ENCODE data around the gene RPL4. TPM values are rescaled to one million over a fixed set of nuclear protein-coding genes. Genes with fewer than 3 reads are reported as not detected.

The RPL4 gene
- total and polyA plus RNA-seq, 2 of the 8 experiments (the other 6 are each of a cell fraction or from before 2014, with no cell fraction given), result 3,950 to 3,973 TPM

- peaks cover 0 to 3% of the 10 kb centered on the region in 2 experiments for H4K20me1 ChIP-seq (replicated peaks in 1 of 2; ENCODE audit: control insufficient read depth in 1 of 2, insufficient read depth in 2 of 2, low read length in 2 of 2)
- 100% methylated on average over 2 of the region's 2 CpGs; no CpG with 5 or more reads in 1 of the 2 experiments for WGBS, 2 experiments (ENCODE audit: extremely low coverage in 1 of 2, insufficient coverage in 1 of 2, insufficient read length in 1 of 2, insufficient replicate concordance in 2 of 2, low coverage in 1 of 2, low lambda C conversion rate in 2 of 2, missing lambda C conversion rate in 1 of 2)
- H2BK15ac ChIP-seq (ENCODE audit: low read length), result no peak overlapping the region
- TF ChIP-seq JUN (IDR thresholded peaks at IDR 0.05; ENCODE audit: low read depth, low read length) (no peak), SIN3A (conservative IDR thresholded peaks at IDR 0.05 in 1 of 2, IDR thresholded peaks at IDR 0.05 in 1 of 2; ENCODE audit: low read depth in 1 of 2, low read length in 2 of 2) (no peak), TCF12 (IDR thresholded peaks at IDR 0.05; ENCODE audit: low read depth, low read length) (no peak), MAFK (IDR thresholded peaks at IDR 0.05; ENCODE audit: low read depth, low read length) (no peak), BCL11A (IDR thresholded peaks at IDR 0.05; ENCODE audit: low read depth in 2 of 2, low read length in 2 of 2) (no peak), MAX (IDR thresholded peaks at IDR 0.05) (no peak), GABPA (IDR thresholded peaks at IDR 0.05; ENCODE audit: borderline replicate concordance, insufficient read depth, low read length) (no peak)
- TF ChIP-seq, protein P1, sequence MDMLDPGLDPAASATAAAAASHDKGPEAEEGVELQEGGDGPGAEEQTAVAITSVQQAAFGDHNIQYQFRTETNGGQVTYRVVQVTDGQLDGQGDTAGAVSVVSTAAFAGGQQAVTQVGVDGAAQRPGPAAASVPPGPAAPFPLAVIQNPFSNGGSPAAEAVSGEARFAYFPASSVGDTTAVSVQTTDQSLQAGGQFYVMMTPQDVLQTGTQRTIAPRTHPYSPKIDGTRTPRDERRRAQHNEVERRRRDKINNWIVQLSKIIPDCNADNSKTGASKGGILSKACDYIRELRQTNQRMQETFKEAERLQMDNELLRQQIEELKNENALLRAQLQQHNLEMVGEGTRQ (IDR thresholded peaks at IDR 0.05; ENCODE audit: low read length), result no peak
- H3K4me3 ChIP-seq (ENCODE audit: extremely low read depth in 1 of 4, insufficient read depth in 2 of 4, low read depth in 3 of 4, low read length in 4 of 4), result no peak overlapping the region
- H3K79me1 ChIP-seq (ENCODE audit: low read depth, low read length), result peaks cover 3% of the 10 kb centered on the region; the same call in 1 of the 2 replicates
- no peak overlapping the region; the same call in 1 of the 2 replicates for H4K8ac ChIP-seq (ENCODE audit: extremely low read depth, insufficient read depth, low read length)
- ChIA-PET CTCF (ENCODE audit: partially characterized antibody) (interaction anchor here (0.6 to 1.0 kb wide), 3 partner anchors 15 to 665 kb away, joined by 3 read pairs; partner anchors contain the start of gene SNAPC5), POLR2A (ENCODE audit: partially characterized antibody) (interaction anchor here (0.6 to 1.4 kb wide), 4 partner anchors 8 to 148 kb away, joined by 3 to 4 read pairs (median 3); no protein-coding TSS in a partner anchor)
- peak overlapping the region; percentile 17; the same call in 1 of the 2 replicates for H3K18ac ChIP-seq (ENCODE audit: extremely low read depth, low read length)
- H2BK12ac ChIP-seq (ENCODE audit: low read depth, low read length), result no peak overlapping the region
- H3K14ac ChIP-seq (ENCODE audit: insufficient read length), result no peak overlapping the region
- H3K56ac ChIP-seq (replicated peaks; ENCODE audit: insufficient read length, low read depth, low read length), result no peak overlapping the region
- no peak overlapping the region for H2BK20ac ChIP-seq (ENCODE audit: low read length)
- H2BK120ac ChIP-seq (replicated peaks; ENCODE audit: low read depth, low read length), result no peak overlapping the region
- no peak for DNase-seq (ENCODE audit: low read depth in 1 of 2, low spot score in 2 of 2)
- H2BK5ac ChIP-seq (ENCODE audit: low read depth, low read length), result peak overlapping the region; percentile 32; the same call in 1 of the 2 replicates
- peak overlapping the region; percentile 37; the same call in 1 of the 2 replicates for H3K27ac ChIP-seq (ENCODE audit: low read depth, low read length)
- H3K79me2 ChIP-seq (ENCODE audit: control insufficient read depth in 1 of 2, insufficient read depth in 2 of 2, low read length in 2 of 2), result peaks cover 0 to 24% of the 10 kb centered on the region in 2 experiments; a peak in 1 of 4 replicates
- H3K4me1 ChIP-seq (replicated peaks in 1 of 4; ENCODE audit: control insufficient read depth in 3 of 4, insufficient read depth in 4 of 4, low read length in 3 of 4), result peaks cover 17 to 49% (median 35%) of the 10 kb centered on the region in 4 experiments
- H4K5ac ChIP-seq (ENCODE audit: insufficient read length, low read depth, low read length), result no peak overlapping the region
- H2AK5ac ChIP-seq (ENCODE audit: low read depth, low read length), result no peak overlapping the region
- no peak overlapping the region for H2AFZ ChIP-seq (ENCODE audit: low read length)
- H3K23ac ChIP-seq (ENCODE audit: insufficient read length), result no peak overlapping the region
- H3K4ac ChIP-seq (replicated peaks; ENCODE audit: insufficient read length, low read depth, low read length), result no peak overlapping the region
- H3K9ac ChIP-seq (replicated peaks in 1 of 4; ENCODE audit: extremely low read depth in 1 of 4, low read depth in 3 of 4, low read length in 3 of 4), result no peak overlapping the region
- H3K27me3 ChIP-seq (replicated peaks in 1 of 4; ENCODE audit: control insufficient read depth in 3 of 4, extremely low read depth in 1 of 4, insufficient read depth in 3 of 4, low read length in 3 of 4), result no peaks in the 10 kb centered on the region
- FAIRE-seq, result no peak
- no peaks in the 10 kb centered on the region for H3K9me3 ChIP-seq (ENCODE audit: insufficient read depth in 2 of 2, low read depth in 1 of 2, low read length in 1 of 2)
- no peaks in the 10 kb centered on the region for H3K23me2 ChIP-seq (ENCODE audit: low read depth, low read length)
- peaks cover 0 to 7% (median 5%) of the 10 kb centered on the region in 4 experiments; a peak in 4 of 8 replicates for H3K36me3 ChIP-seq (ENCODE audit: control insufficient read depth in 2 of 4, insufficient read depth in 4 of 4, low read length in 3 of 4)
- H4K91ac ChIP-seq (replicated peaks; ENCODE audit: insufficient read length, low read length), result no peak overlapping the region
- H3K4me2 ChIP-seq (ENCODE audit: insufficient read depth in 1 of 2, low read depth in 2 of 2, low read length in 2 of 2), result no peak overlapping the region
These were observed 27.6 kb downstream of the RPL4 start for GRCh38 chr15:66477011-66477410.
